Astrocyte of the spinal cord (primary cell): Measurements from ENCODE around the gene POMGNT2.

Experiments used
- DNase-seq: peaks from one replicate; pipeline ENCODE4 v3.0.0; 2011; ENCODE audit warnings: low read depth, low spot score
- H3K4me3 ChIP-seq: 2 replicates; pipeline ENCODE4 v1.5.1; 2011; ENCODE audit warnings: low read depth, mild to moderate bottlenecking, low read length, moderate library complexity
- in situ Hi-C: cut with HindIII; loops from 2 replicates; pipeline ENCODE4 v1.10.0; 2017; ENCODE audit warnings: low sequenced_read_pairs
- TF ChIP-seq, protein P1 (sequence below): IDR thresholded peaks from 2 replicates; pipeline ENCODE4 v1.5.1; 2012; ENCODE audit warnings: low read depth, mild to moderate bottlenecking, low read length, inconsistent platforms

POMGNT2 gene

DNA sequence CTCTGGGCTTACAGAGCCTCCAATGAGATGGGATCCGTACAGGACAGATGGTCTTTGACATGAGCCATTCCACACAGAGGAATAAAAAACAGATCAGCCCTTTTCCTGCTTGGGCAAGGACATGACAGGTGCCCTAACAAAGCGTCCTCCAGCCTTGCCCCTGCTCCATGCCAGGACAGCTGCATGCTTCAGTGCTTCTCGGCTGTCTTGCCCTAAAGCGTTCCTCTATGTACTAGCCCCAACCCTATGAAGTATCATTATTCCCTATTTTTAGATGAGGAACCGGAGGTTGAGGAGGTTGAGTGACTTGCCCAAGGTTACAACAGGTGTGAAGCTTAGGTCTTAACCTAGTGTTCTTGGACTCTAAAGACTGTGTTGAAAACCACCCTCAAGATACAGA lies 10.5 kb downstream of the POMGNT2 start:
- TF ChIP-seq, protein P1, sequence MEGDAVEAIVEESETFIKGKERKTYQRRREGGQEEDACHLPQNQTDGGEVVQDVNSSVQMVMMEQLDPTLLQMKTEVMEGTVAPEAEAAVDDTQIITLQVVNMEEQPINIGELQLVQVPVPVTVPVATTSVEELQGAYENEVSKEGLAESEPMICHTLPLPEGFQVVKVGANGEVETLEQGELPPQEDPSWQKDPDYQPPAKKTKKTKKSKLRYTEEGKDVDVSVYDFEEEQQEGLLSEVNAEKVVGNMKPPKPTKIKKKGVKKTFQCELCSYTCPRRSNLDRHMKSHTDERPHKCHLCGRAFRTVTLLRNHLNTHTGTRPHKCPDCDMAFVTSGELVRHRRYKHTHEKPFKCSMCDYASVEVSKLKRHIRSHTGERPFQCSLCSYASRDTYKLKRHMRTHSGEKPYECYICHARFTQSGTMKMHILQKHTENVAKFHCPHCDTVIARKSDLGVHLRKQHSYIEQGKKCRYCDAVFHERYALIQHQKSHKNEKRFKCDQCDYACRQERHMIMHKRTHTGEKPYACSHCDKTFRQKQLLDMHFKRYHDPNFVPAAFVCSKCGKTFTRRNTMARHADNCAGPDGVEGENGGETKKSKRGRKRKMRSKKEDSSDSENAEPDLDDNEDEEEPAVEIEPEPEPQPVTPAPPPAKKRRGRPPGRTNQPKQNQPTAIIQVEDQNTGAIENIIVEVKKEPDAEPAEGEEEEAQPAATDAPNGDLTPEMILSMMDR, result no peak
- DNase-seq, result no peak
- in situ Hi-C loops, result no loop called here
- no peak overlapping the region for H3K4me3 ChIP-seq

DNA sequence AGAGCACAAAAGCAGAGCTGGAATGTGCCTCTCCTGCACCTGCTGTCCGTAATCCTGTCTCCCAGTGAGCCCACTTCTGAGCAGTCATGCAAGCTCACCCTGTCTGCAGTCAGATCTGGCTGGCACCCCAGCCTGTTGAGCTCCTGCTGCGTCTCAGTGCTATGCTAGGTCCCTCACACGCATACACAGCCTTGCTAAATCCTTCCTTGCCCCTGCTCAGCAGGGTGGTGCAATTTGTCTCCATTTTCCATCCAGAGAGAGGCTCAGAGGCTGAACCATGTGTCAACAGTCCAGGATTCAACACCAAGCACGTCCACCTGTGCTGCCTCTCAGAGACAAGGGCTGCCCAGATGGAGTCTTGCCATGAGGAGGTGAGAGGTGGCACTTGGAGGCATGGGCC lies 11.0 kb downstream of the POMGNT2 start:
- TF ChIP-seq, protein P1, result no peak
- in situ Hi-C loops, result no loop called here
- DNase-seq, result no peak
- no peak overlapping the region for H3K4me3 ChIP-seq

DNA sequence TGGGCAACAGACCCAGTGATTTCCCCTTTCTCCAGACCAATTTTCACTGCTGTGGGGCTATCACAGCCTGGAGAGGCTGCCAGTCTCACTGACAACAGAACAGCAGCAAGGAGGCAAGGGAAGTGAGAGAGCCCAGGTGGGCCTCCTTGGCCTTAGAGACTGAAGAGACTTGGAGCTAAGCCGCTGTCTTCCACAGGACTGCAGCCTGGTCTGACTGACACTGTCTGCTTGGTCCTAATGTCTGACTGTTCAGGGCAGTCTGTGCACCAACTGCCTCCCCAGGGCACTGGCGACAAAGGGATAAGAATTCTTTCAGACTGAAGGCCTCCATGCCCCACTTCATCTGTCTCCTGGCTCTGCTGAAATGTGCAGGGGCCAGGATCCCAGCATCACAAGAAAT lies 11.5 kb downstream of the POMGNT2 start:
- TF ChIP-seq, protein P1, result no peak
- in situ Hi-C loops, result no loop called here

DNA sequence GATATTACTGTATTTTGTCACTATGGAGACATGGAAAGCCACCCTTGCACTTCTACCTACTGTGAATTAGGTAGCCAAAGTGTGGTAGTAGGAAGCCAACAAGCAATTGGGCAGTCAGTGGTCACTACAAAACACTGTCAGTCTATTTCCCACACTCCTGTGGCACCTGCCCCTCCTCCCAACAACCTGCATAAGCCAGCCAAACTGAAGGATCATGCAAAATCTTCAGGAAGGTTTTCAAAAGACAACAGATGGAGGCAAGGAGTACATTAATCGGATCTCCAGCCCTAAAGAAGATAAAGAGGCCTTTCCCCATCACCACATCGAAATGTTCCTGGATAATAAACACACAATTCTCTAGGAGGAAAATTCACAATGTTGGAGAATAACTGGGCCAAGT lies 11.9 kb downstream of the POMGNT2 start:
- no peak overlapping the region for H3K4me3 ChIP-seq
- DNase-seq, result no peak
- in situ Hi-C loops, result no loop called here
- TF ChIP-seq, protein P1, result no peak

More for the DNA sequence above, 11.5 kb downstream of the POMGNT2 start:
- DNase-seq, result no peak
- no peak overlapping the region for H3K4me3 ChIP-seq

DNA sequence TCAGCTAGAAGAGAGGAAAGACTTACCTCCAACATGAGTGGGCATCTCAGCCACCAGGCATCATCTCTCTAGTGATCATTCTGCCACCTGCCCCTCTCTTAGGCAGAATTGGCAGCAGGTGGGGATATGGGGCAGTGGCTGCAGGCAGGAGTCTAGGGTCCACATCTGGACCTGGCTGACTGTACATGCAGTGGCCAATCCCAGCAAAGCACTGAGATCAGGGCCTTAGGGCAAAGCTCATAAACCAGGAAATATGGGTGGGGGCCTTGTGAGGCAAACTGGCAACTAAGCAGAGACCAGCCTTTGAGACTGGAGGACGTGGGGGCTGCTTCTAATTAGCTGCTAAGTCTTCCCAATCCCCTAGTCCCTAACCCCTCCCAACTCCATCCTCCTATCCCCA lies 12.9 kb downstream of the POMGNT2 start:
- no peak overlapping the region for H3K4me3 ChIP-seq
- TF ChIP-seq, protein P1, result no peak
- in situ Hi-C loops, result no loop called here
- DNase-seq, result no peak

DNA sequence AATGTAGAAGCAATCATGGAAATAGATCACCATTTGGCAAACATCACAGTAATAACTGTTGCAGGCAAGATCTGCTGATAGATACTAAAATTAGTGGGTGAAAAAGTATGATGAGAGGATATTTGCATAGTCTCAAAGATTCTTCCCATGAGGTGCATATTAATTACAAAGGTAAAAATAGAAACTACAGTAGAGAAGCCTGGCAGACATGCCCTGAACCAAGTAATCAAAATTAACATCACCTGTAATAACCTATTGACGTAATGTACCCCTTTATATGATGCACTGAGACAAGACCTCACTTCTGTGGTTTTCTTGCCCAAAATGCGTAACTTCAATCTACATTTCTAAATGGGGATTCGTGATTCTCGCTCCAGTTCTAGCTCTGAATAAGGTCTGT lies 14.4 kb downstream of the POMGNT2 start:
- in situ Hi-C loops, result no loop called here
- no peak for DNase-seq
- TF ChIP-seq, protein P1, result no peak
- H3K4me3 ChIP-seq, result no peak overlapping the region

DNA sequence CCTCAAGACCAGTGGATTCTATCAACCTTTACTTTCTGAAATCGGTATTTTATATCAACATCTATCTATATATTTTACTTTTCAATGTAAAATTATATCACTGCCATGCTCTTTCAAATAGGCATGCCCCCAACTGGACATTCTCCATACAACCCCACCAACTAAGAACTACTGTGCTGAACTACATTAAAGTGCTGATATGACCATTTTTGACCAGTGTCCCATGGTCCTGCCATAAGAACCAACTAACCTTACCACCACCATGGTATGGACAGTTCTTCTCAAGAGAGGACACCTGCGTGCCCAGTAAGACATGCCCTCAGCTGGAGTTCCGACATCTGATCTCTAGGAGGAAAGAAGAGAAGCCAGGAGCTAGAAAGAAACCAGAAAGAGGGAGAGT lies 15.6 kb downstream of the POMGNT2 start:
- in situ Hi-C loops, result no loop called here
- no peak overlapping the region for H3K4me3 ChIP-seq
- TF ChIP-seq, protein P1, result no peak
- no peak for DNase-seq
